Epithelial cell of esophagus (primary cell): ENCODE measurements around the gene PRUNE2.

Experiments used
- DNase-seq: peaks from one replicate; pipeline ENCODE4 v3.0.0; 2010; ENCODE audit warnings: low read depth
- H3K4me3 ChIP-seq: 2 replicates; pipeline ENCODE4 v1.5.1; 2011; ENCODE audit warnings: mild to moderate bottlenecking, low read length, control low read depth
- CTCF ChIP-seq: IDR thresholded peaks from 2 replicates; pipeline ENCODE4 v1.5.1; 2011; ENCODE audit warnings: low read depth, mild to moderate bottlenecking, low read length, control low read depth, inconsistent platforms; ENCODE audit not compliant: insufficient read depth; ENCODE audit errors: missing control alignments

PRUNE2 gene

GRCh38 chr9:76766126-76766525, 139.8 kb downstream of the PRUNE2 start:
- no peak for DNase-seq
- TF ChIP-seq CTCF: no peak
- no peak overlapping the region for H3K4me3 ChIP-seq

- no peak for DNase-seq
- no peak within 1 kb of the TSS for H3K4me3 ChIP-seq
Observed at GRCh38 chr9:76764138-76764537, 141.8 kb downstream of the PRUNE2 start, which contains the start of gene PCA3. Gene PCA3, plus strand, starts transcription at chr9:76764438.

GRCh38 chr9:76761448-76761847, 144.5 kb downstream of the PRUNE2 start:
- H3K4me3 ChIP-seq: no peak overlapping the region
- no peak for DNase-seq
- peak; percentile 27 for TF ChIP-seq CTCF

More at GRCh38 chr9:76764138-76764537, 141.8 kb downstream of the PRUNE2 start, which contains the start of gene PCA3:
- no peak for TF ChIP-seq CTCF

DNA sequence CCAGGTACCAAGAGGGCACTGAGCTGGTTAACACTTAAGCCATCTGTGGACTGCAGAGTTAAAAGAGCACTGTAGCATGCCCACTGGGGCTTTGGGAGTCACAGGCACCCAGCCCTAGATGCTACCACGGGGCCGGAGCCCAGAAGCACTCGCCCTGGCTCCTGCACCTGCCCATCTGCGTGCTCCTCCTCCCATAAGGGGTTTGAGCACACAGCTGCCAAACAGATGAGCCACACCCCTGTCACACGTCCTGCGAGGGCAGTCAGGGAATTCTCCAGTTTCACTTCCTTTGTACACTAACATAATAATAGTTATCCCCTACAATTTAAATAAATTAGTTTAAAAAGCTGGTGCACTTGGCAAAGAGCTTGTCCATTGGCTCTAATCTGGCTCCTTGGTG, 146.2 kb downstream of the PRUNE2 start:
- DNase-seq: no peak
- TF ChIP-seq CTCF: no peak
- no peak overlapping the region for H3K4me3 ChIP-seq

DNA sequence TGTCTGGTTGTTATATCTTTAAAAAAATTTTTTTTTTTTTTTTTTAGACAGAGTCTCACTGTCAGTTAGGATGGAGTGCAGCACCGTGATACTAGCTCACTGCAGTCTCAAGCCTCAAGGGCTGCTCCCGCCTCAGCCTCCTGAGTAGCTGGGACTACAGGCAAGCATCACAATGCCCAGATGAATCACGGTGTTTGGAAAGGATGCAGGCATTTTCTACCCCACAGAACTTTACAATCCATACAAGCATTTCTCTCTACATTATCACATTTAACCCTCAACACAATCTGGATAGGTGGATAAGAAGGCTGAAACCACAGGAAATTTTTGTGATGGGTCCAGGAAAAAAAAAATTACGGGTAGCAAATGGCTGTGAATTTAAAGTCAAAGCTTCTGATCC, 147.4 kb downstream of the PRUNE2 start:
- no peak for TF ChIP-seq CTCF
- DNase-seq: no peak

DNA sequence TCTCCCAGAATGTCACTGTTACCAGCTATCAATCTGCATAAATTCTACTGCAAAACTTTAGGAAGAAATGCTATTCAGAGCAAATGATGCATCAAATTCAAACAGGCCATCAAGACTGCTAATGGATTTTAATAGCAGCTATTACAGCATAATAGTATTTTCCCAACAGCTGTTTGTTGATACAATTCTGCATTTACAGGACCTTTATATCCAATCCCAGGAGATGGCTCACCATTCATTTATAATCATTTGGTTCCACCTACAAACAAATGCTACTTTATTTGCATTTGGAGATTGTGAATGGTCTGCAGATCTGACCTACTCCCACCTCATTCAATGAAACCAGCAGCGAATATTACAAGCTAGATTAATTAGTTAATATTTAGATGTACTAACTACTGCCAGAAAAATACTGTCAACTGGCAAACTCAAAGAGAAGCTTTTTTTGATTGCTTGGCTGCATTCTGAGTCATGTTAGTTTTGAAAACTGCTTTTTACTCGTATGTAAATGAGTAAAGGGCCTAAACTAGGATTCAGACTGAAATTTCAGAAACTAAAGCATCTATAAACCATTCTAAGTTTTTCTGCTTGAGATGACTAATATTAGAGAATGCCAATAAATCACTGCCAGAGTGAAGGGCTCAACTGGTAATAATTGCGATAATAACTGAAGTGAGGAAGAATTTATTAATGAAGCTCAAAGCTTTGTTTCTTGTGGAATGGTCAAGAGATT, 148.8 kb downstream of the PRUNE2 start:
- no peak for TF ChIP-seq CTCF
- no peak overlapping the region for H3K4me3 ChIP-seq
- no peak for DNase-seq

More for the DNA sequence above, 147.4 kb downstream of the PRUNE2 start:
- no peak overlapping the region for H3K4me3 ChIP-seq

GRCh38 chr9:76756268-76756640, 149.7 kb downstream of the PRUNE2 start:
- peak; percentile 24 for TF ChIP-seq CTCF
- no peak overlapping the region for H3K4me3 ChIP-seq
- peak; percentile 32 for DNase-seq
